GM19240 (cell line): ENCODE results near the gene ADAM10.

Source experiments
- DNase-seq: peaks from one replicate; pipeline ENCODE4 v3.0.0; 2011; ENCODE audit warnings: low spot score; ENCODE audit not compliant: insufficient read length

Gene ADAM10

DNA sequence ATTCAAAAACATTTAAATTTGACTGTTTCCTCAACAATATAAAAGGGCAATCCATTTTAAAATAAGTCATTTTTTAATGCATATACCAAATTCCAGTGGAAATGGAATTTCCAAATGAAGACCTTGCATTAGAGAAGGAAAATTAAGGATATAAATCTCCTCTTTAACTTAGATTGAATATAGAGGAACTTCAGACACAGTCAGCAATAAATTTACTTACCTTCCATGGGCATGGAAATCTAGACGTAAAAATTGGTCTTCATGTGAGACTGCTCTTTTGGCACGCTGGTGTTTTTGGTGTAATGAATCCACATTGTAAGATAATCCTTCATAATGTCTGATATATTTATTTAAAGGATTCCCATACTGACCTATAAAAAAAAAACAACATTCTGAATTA, 32.1 kb downstream of the ADAM10 start:
- no peak for DNase-seq

DNA sequence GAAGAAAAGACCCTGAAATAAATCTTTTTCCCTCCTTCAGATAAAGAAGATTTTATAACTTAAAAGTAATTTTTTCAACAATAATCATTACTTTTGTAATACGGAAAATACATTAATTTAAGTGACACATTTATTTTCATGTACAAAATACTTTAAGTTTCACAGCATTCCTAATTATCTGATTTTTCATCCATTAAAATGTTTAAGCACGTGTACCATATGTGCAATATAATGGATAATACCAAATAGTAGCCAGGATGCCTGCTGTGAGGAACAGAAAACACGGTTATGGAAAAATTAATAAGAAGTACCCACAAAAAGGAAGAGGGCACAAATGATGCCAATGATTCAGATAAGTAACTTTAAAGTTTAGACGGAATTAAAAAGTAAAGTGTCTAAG, 33.5 kb downstream of the ADAM10 start:
- DNase-seq = no peak

DNA sequence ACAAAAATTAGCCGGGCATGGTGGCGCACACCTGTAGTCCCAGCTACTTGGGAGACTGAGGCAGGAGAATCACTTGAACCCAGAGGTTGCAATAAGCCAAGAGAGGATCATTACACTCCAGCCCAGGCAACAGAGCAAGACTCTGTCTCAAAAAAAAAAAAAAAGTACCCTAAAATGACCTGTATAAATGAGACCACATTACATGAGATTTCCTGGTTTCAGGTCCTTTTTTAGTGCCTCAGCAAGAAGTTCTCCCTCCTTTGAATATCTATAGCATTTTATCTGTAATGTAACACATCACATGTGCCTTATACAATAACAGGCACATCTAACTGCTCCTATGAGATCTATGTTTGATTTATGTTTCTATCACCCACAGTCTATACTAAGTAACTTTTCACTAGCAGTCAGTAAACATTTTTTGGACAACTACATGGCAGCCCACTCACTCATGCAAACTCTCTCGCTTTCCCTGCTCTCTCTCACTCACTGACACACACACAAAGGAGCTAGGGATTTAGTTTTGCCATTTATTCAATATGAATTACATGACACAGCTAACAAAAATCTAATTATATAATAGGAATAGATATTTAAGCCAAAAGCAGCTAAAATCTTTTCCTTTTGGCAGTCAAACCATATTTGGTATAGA, 34.1 kb downstream of the ADAM10 start:
- no peak for DNase-seq

DNA sequence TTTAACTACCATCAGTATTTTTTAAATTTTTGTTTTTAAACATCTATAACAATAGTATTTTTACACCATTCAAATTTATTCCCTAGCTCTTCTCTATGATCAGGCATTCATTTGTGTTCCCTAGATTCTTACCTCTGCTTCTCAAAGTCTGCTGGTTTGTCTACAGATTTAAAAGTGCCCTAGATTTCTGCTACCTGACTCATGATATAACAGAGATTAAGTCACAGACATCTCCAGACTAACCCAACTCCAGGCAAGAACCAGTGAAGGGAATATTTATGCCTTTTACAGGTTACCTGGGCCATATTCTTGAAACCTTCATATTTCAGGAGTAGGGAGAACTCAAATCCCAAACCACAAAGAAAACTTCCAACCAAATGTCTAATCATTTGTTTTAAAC, 38.8 kb downstream of the ADAM10 start:
- no peak for DNase-seq

DNA sequence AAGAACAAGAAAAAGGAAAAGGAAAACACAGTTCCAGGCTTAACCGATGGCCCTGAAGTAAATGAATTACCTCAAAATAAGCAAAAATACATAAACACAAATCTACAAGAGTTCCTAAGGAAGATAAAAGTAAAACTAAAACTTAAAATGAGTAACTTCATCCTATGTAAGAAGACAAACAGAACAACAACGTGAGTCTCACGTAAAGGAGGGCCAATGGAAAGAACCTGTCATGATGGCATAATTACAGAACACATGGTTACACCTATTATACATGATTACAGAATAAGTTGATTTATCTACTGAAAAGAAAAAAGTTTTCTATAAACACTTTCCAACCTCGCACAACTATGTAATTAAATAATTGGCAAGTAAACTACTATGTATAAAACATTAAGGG, 42.1 kb downstream of the ADAM10 start:
- DNase-seq = no peak

DNA sequence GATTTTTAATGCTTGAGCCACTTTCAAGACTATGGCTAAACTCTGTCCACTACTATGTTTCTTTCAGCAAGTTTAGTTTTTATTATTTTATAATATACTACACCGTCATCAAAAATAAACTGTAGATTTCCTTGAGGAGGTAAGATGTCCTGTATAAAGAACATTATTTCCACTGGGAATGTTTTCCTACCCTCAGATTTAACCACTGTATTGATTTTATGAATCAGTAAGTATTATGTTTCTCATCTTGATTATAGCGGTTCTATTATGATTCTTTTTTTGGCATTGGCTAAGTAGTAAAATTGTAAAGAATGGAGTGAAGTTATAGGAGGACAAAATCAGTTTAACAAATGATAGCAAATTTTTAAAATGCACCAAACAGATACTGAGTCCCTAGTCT, 44.4 kb downstream of the ADAM10 start:
- DNase-seq = no peak

DNA sequence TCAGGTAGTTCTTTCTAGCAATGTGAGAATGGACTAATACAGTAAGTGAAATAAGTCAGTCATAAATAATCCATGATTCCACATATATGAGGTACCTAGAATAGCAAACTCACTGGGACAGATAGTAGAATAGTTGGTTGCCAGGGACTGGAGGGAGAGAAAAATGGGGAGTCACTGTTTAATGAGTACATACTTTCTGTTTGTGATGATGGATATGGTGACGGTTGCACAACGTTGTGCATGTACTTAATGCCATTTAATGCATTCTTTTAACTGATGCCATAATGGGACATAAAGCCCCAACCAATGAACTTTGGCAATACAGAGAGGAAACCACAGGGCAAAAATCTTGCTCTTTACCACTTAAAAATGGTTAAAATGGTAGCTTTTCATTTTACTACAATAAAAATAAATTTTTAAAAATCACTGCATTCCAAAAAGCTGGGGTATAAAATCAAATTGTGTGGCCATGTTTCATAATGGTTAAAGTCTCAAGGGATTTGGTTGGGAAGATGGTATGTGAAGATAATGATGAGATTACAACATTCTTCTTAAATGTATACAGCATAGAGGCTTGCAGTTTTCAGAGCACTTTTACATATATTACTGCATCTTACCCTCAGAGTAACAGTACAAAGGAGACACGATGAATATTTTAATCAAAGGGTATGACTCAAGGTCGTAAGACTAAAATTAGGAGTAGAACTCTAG, 45.2 kb downstream of the ADAM10 start:
- no peak for DNase-seq

DNA sequence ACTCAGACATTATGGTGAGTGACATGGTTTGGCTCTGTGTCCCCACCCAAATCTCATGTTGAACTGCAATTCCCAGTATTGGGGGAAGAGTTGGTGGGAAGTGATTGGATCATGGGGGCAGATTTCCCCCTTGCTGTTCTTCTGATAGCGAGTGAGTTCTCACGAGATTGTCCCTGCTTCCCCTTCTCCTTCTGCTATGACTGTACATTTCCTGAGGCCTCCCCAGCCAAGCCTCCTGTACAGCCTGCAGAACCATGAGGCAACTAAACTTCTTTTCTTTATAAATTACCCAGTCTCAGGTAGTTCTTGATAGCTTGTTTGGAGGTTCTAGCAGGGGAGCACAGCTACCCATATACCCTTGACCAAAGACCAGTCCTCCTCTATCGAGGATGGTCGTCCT, 45.9 kb downstream of the ADAM10 start:
- no peak for DNase-seq

DNA sequence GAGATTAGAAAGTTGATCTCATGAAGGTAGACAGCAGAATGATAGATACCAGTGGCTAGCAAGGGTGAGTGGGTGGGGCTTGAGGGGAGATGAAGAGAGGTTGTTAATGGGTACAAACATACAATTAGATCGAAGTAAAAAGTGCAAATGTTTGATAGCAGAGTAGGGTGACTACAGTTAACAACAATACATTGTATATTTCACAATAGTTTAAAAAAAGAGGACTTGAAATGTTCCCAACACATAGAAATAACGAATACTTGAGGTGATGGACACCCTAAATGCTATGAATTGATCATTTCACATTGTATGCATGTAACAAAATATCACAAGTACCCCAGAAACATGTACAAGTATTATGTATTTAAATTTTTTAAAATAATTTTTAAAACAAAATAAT, 47.3 kb downstream of the ADAM10 start:
- DNase-seq = no peak

DNA sequence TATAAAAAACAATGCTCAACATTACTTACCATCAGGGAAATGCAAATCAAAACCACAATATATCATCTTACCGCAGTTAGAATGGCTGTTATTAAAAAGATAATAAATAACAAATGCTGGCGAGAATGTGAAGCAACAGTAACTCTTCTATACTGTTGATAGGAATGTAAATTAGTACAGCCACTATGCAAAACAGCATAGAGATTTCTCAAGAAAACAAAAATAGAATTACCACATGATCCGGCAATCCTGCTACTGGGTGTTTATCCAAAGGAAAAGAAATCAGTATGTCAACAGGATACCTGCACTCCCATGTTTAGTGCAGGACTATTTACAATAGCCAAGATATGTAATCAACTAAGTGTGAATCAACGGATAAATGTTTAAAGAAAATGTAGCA, 48.1 kb downstream of the ADAM10 start:
- DNase-seq = no peak

DNA sequence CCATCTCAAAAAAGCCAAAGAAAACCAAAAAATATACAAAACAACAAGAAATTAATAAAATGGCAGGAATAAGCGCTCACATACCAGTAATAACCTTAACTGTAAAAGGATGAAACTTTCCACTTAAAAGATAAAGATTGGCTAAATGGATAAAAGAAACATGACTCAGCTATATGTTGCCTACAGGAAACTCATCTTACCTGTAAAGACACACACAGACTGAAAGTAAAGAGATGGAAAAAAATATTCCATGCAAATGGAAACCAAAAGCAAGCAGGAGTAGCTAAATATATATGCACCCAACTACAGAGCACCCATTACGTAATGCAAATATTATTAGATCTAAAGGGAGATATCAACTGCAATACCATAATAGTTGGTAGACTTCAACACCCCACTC, 49.7 kb downstream of the ADAM10 start:
- no peak for DNase-seq

DNA sequence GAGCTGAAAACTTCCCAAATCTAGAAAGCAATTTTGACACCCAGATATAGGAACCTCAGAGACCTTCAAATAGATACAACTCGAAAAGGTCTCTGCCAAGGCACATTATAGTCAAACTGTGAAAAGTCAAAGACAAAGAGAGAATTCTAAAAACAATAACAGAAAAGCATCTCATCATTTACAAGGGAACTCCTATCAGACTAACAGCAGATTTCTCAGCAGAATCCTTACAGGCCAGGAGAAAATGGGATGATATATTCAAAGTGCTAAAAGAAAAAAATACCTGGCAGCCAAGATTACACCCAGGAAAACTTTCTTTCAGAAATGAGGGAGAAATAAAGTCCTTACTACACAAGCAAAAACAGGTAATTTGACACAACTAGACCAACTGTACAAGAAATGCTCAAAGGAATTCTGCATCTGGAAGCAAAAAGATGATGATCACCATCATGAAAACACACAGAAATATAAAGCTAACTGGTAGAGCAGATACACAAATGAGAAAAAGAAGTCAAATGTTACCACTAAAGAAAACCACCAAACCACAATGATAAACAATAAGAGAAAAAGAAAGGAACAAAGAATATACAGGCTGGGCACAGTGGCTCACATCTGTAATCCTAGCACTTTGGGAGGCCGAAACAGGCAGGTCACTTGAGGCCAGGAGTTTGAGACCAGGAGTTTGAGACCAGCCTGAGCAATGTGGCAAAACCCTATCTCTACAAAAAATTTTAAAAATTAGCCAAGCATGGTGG, 50.4 kb downstream of the ADAM10 start:
- DNase-seq = no peak

DNA sequence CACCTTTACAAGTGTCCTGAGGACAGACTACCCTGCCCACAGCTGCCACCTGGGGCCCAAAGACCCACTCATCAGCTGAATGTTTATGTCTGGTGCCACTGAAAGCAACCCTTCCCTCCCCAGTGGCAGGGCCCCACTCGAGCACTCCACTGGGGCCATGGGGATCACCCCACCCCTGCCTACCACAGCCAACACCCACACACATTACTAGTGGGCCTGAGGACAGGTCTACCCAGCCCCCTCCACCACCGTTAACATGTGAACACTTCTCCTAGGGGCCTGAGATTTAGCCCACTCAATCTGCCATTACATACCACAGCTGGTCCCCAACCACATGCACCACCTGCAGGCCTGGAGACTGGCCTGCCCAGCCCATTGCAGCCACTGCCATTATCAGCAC, 52.3 kb downstream of the ADAM10 start:
- no peak for DNase-seq

DNA sequence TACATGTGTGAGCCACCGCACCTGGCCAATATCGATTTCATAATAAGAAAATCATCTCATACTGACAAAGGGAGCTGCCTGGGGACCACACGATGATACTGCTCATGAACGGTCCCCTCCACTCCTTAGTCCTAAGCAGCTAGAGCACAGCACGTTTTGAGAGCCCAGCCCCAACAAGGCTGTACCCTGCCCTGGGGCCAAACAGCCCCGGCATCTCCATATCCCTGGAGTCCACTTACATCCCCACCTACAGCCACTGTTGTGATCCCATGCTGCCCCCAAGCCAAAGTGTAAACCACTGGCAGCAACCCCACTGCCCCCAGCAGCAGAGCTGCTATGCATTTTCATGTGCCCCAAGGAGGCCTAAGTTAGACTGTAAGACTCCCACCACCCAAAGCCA, 52.8 kb downstream of the ADAM10 start:
- no peak for DNase-seq

DNA sequence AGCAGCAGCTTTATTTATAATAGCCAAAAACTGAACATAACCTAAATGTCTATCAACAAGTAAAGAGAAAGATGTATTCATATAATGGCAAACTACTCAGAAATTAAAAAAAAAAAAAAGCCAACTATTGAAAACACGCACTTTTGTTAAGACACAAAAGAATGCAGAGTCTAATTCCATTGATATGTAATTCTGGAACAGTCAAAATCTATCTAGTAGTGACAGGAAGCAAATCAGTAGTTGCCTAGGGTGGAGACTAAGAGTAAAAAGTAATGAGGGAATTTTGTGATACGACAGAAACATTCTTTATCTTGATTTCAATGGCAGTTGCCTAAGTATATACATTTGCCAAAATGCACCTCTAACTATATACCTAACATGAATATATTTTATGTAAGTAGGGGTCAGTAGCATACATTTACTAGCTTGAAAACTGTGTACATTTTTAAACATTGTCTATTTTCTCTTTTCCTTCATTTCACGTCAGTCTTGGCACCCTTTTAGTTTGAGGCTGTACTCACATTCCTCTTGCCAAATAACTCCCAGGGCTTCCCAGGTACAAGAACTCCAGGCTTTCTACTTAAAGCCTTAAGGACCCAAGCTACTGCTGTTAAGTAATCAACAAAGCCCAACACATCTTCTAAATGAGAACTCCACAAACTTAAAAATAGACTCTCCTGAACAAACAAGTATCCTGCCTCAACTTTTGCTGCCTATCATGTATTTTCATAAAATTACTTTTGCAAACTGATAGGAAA, 54.7 kb downstream of the ADAM10 start:
- no peak for DNase-seq

DNA sequence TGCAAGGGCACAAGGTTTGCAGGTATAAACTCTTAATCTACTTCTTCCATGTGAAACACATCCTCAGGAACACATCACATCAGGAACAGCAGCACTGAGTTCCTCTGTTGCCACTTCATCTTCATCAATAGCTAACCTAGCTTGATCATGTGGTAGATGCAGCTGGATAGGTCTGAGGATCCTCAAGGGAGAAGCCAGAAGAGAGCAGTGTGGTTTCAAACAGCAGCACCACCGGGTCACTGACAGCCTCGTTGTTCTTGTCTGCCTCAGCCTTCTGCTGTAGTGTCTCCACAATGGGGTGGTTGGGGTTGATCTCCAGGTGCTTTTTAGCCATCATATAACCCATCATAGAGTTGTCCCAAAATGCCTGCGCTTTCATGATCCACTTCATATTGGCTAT, 58.8 kb downstream of the ADAM10 start:
- DNase-seq = no peak

DNA sequence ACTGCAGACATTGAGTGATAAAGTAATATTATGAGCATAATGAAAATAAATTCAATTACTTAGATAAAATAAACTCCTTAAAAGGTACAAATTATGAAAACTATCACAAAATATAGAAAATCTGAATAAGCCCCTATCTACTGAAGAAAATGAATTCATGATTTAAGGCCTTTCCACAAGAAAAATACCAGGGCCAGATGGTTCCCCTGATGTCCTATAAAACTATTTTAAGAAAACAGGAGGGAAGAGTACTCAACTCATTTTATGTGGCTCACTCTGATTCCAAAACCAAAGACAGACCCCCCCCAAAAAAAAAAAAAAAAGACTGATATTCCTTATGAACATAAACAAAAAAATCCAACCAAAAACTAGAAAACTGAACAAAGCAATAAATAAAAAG, 59.9 kb downstream of the ADAM10 start:
- no peak for DNase-seq

DNA sequence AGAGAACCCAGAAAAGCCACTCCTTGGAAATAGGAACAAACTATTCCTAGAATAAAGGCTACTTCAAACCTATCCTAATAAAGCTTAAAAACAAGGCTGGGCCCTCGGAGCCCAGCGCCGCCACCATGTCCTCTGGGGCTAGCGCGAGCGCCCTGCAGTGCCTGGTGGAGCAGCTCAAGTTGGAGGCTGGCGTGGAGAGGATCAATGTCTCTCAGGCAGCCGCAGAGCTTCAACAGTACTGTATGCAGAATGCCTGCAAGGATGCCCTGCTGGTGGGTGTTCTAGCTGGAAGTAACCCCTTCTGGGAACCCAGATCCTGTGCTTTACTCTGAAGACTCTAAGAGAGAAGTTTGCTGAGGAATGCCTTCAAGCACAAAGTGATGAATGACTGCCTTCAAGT, 63.2 kb downstream of the ADAM10 start:
- no peak for DNase-seq

DNA sequence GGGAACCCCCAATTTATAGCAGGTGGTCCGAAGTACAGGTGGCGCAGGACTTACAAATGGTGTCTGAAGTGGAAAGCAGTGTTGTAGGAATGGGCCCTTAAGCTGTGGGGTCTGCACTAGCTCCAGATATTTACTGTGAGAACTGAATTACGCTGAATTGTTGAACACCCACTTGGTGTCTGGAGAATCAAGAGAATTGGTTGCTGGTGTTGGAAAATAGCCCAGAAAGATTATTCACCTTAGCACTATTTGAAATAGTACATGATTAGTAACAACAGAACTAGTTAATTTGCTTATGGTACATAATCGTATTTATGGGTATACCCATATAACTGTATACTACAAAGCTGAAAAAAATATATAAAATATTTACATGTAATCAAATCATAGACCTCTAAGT, 64.8 kb downstream of the ADAM10 start:
- no peak for DNase-seq

DNA sequence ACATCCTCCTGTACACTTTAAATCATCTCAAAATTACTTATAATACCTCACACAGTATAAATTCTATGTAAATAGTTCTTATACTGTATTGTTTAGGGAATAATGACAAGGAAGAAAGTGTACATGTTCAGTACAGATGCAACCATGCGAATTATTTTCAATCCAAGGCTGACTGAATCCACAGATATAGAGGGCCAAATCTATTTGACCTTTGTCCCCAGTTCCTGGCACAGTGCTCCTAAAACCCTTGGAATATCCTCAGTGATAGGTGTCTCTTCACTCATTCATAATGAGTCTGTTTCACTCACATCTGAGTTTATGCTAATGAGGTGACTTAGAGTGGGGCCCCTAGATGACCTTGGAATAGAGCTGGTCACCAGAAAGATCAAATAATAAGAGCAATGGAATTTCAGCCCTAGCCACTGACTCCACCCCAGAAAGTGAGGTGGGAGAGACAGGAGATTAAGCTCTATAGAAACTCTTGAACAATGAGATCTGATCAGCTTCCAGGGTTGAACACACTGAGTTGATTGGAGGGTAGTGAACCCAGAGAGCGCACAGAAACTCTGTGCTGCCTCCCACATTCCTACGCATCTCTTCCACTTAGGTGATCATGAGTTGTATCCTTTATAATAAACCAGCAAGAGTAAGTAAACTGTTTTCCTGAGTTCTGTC, 65.3 kb downstream of the ADAM10 start:
- DNase-seq = no peak

DNA sequence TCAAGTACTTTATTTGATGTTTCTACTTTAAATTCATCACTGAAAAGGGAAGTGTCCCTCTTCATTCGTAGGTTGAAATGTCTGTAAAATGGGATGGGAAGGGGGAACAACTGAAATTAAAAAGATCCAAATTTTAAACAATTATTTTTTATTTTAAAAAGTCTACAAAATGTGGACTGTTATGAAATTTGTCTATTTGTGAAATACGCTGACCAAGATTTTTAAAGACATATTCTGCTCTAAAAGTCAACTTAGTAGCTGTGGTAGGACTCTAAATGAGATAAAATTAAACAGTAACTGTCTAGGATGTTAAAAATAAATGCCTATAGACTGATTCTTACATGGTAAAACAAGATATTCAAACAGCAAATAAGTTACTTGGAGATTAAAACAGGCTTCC, 67.3 kb downstream of the ADAM10 start:
- no peak for DNase-seq
